Measurements from ENCODE around the gene CRYBG1.

DNA sequence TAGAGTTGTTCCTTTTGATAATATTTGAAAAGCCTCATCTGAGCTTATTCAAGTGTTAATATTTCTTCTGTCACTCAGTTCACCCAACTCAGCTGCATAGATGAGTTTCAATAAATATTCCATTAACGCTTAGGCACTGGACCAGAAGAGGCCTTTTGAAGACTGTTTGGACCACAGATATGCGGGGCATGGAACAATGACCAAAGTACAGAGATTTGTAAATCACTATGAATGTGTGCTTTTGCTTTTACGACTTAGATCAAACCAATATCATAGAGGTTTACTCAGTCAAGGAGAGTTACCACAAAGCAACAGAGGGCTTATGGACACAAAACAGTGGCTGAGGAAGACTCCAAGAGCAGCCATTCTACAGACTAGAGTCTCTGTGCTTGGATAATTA is 168.9 kb downstream of the CRYBG1 start:
- TF ChIP-seq CTCF (conservative IDR thresholded peaks at IDR 0.05; ENCODE audit: low read length) (no peak), EZH2phosphoT487 (IDR thresholded peaks at IDR 0.05; ENCODE audit: borderline replicate concordance) (no peak)

Data from Loucy (cell line).